ENCODE measurements around the gene FBXL19. TPM values are rescaled to one million over a fixed set of nuclear protein-coding genes. Genes with fewer than 3 reads are reported as not detected.

FBXL19 gene
- total and polyA plus RNA-seq, 2 of the 13 experiments (the other 11 are each of a cell fraction or from before 2014, with no cell fraction given): 6.0 to 13.7 TPM

DNA sequence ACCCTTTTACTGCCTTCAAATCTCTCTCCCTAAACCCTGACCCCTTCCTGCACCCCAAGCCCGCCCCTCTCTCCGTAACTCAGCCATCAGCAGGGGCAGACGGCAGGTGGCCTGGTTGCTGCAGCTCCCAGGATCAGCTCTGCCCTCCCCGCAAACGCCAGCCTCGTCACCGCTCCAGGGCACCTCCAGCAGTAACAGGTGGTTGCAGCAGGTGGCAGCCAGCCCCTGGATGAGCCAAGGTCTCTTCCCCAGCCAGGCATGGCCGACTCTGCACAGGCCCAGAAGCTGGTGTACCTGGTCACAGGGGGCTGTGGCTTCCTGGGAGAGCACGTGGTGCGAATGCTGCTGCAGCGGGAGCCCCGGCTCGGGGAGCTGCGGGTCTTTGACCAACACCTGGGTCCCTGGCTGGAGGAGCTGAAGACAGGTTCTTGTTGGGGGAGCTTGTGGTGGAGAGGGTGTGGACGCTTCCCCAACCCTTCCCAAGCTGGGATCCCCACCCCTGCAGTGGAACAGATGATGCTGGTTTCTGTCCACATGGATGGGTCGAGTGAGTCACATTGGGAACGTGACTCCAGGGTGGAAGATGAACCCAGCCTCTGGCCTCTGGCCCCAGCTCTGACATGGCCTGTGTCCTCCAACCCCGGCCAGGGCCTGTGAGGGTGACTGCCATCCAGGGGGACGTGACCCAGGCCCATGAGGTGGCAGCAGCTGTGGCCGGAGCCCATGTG is 62.2 kb downstream of the FBXL19 start (continued):
- TF ChIP-seq, protein P1, sequence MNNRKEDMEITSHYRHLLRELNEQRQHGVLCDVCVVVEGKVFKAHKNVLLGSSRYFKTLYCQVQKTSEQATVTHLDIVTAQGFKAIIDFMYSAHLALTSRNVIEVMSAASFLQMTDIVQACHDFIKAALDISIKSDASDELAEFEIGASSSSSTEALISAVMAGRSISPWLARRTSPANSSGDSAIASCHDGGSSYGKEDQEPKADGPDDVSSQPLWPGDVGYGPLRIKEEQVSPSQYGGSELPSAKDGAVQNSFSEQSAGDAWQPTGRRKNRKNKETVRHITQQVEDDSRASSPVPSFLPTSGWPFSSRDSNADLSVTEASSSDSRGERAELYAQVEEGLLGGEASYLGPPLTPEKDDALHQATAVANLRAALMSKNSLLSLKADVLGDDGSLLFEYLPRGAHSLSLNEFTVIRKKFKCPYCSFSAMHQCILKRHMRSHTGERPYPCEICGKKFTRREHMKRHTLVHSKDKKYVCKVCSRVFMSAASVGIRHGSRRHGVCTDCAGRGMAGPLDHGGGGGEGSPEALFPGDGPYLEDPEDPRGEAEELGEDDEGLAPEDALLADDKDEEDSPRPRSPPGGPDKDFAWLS (CRISPR knock-in tag; IDR thresholded peaks at IDR 0.05; ENCODE audit: borderline replicate concordance): peak; percentile 70; the same call in 1 of the 2 replicates

DNA sequence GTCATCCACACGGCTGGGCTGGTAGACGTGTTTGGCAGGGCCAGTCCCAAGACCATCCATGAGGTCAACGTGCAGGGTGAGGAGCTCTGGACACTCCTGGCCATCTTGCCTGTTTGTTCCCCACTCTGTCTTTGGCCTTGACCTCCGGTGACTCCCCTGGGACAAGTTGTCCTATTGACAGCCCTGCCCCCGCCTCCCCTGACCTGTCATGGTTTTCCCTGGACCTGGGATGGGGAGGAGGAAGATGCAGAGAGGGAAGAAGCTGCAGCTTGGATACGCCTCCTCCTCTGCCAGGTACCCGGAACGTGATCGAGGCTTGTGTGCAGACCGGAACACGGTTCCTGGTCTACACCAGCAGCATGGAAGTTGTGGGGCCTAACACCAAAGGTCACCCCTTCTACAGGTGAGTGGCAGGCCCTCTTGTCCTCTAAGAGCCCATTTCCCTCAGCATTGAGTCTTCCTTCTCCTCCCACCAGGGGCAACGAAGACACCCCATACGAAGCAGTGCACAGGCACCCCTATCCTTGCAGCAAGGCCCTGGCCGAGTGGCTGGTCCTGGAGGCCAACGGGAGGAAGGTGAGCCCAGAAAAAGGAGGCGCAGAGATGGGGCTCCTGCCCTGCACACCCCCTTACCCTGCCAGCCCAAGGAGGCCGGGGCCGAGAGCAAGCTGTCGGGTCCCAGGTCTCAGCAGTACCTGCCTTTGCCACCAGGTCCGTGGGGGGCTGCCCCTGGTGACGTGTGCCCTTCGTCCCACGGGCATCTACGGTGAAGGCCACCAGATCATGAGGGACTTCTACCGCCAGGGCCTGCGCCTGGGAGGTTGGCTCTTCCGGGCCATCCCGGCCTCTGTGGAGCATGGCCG is 63.0 kb downstream of the FBXL19 start:
- no peaks in the 10 kb centered on the region for H3K9me3 ChIP-seq (ENCODE audit: low read length)
- ChIA-PET CTCF (ENCODE audit: low intra/inter-chr PET ratio, low total read pairs) (interaction anchor here (1.3 to 2.5 kb wide), 5 partner anchors 30 to 347 kb away, joined by 4 to 29 read pairs (median 8); partner anchors contain the start of genes VKORC1, ZNF646 and ZNF668), POLR2A (interaction anchor here (0.8 to 3.7 kb wide), 21 partner anchors 11 to 715 kb away, joined by 3 to 81 read pairs (median 6); partner anchors contain the start of genes FUS, KAT8, STX4 and VKORC1)
- H4K20me1 ChIP-seq (ENCODE audit: insufficient read depth, low read length): no peaks in the 10 kb centered on the region
- intact Hi-C loops (cut with micrococcal nuclease; ENCODE audit: unreplicated experiment) (loop anchor here (10.0 kb wide), 1 partner anchor 878 kb away; no protein-coding TSS in a partner anchor), in situ Hi-C loops (cut with HindIII; ENCODE audit: extremely low pct_ligation_motif_present, low pct_unique_long_range_greater_than_20kb) (loop anchor here (5.0 to 25.0 kb wide), 2 partner anchors 86 to 726 kb away; partner anchors contain the start of genes ZNF646 and ZNF668)
- H3K4me3 ChIP-seq (replicated peaks in 1 of 3; ENCODE audit: insufficient read depth in 1 of 3, low read depth in 2 of 3, low read length in 3 of 3): peak overlapping the region; percentile 41 to 72 (median 54); a peak in 3 of 6 replicates
- H3K36me3 ChIP-seq (replicated peaks in 1 of 2; ENCODE audit: control insufficient read depth in 1 of 2, insufficient read depth in 2 of 2, low read length in 2 of 2): peaks cover 4 to 28% of the 10 kb centered on the region in 2 experiments; a peak in 4 of 5 replicates
- H3K27me3 ChIP-seq (ENCODE audit: control insufficient read depth in 1 of 2, insufficient read depth in 2 of 2, low read length in 2 of 2): no peaks in the 10 kb centered on the region
- no peaks in the 10 kb centered on the region for H3K79me2 ChIP-seq (ENCODE audit: insufficient read depth, low read length)
- no peak for FAIRE-seq
- H3K27ac ChIP-seq (ENCODE audit: extremely low read length, insufficient read depth, low read length): peak overlapping the region; percentile 49
- 89% methylated on average over 23 of the region's 29 CpGs for WGBS (ENCODE audit: low lambda C conversion rate)
- ATAC-seq: no peak
- no peak for DNase-seq (ENCODE audit: low spot score)
- no TSS peak for BruUV-seq (replicated peaks)
- H3K9ac ChIP-seq (ENCODE audit: insufficient read depth, low read depth, low read length): peak overlapping the region; percentile 52
- peaks cover 28% of the 10 kb centered on the region for H3K4me1 ChIP-seq (ENCODE audit: insufficient read depth, low read length)
- peak overlapping the region; percentile 88 for H3K4me2 ChIP-seq (ENCODE audit: low read depth, low read length)
- H2AFZ ChIP-seq (ENCODE audit: low read length): no peak overlapping the region
- TF ChIP-seq NR2F1 (CRISPR knock-in tag; IDR thresholded peaks at IDR 0.05) (peak; percentile 47 to 53; a peak in 3 of 4 replicates), ERF (CRISPR knock-in tag; IDR thresholded peaks at IDR 0.05) (no peak), ZNF558 (CRISPR knock-in tag; IDR thresholded peaks at IDR 0.05; ENCODE audit: borderline replicate concordance) (no peak), ZSCAN20 (CRISPR knock-in tag; IDR thresholded peaks at IDR 0.05; ENCODE audit: borderline replicate concordance) (no peak), NR2C2 (CRISPR knock-in tag; IDR thresholded peaks at IDR 0.05; ENCODE audit: borderline replicate concordance) (0 out of 2 replicates have a peak, but pooled peaks have one; percentile 9), ZNF720 (CRISPR knock-in tag; IDR thresholded peaks at IDR 0.05) (no peak), AKAP8 (CRISPR knock-in tag; IDR thresholded peaks at IDR 0.05) (peak; percentile 23), NR2F2 (IDR thresholded peaks at IDR 0.05; ENCODE audit: borderline replicate concordance, low read depth) (0 out of 2 replicates have a peak, but pooled peaks have one; percentile 48)
- TF ChIP-seq, protein P2, sequence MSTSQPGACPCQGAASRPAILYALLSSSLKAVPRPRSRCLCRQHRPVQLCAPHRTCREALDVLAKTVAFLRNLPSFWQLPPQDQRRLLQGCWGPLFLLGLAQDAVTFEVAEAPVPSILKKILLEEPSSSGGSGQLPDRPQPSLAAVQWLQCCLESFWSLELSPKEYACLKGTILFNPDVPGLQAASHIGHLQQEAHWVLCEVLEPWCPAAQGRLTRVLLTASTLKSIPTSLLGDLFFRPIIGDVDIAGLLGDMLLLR (CRISPR knock-in tag; IDR thresholded peaks at IDR 0.05): no peak
- TF ChIP-seq, protein P3, sequence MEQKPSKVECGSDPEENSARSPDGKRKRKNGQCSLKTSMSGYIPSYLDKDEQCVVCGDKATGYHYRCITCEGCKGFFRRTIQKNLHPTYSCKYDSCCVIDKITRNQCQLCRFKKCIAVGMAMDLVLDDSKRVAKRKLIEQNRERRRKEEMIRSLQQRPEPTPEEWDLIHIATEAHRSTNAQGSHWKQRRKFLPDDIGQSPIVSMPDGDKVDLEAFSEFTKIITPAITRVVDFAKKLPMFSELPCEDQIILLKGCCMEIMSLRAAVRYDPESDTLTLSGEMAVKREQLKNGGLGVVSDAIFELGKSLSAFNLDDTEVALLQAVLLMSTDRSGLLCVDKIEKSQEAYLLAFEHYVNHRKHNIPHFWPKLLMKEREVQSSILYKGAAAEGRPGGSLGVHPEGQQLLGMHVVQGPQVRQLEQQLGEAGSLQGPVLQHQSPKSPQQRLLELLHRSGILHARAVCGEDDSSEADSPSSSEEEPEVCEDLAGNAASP (CRISPR knock-in tag; IDR thresholded peaks at IDR 0.05; ENCODE audit: borderline replicate concordance): peak; percentile 90; the same call in 1 of the 2 replicates
- TF ChIP-seq, protein P4, sequence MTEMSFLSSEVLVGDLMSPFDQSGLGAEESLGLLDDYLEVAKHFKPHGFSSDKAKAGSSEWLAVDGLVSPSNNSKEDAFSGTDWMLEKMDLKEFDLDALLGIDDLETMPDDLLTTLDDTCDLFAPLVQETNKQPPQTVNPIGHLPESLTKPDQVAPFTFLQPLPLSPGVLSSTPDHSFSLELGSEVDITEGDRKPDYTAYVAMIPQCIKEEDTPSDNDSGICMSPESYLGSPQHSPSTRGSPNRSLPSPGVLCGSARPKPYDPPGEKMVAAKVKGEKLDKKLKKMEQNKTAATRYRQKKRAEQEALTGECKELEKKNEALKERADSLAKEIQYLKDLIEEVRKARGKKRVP (CRISPR knock-in tag; IDR thresholded peaks at IDR 0.05): no peak
- TF ChIP-seq, protein P5, sequence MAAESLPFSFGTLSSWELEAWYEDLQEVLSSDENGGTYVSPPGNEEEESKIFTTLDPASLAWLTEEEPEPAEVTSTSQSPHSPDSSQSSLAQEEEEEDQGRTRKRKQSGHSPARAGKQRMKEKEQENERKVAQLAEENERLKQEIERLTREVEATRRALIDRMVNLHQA (CRISPR knock-in tag; IDR thresholded peaks at IDR 0.05): no peak

Measured in HepG2 (cell line).